Sciatic nerve (tissue), 2 donors: Measurements from ENCODE around the gene ADORA1. TPM values are rescaled to one million over a fixed set of nuclear protein-coding genes. Genes with fewer than 3 reads are reported as not detected.
A peak's percentile ranks its signal among the peaks of the same experiment; 100 is the strongest.

Source experiments
- ATAC-seq: fragments of 200-7000 bp; cut with Tn5 transposase; one replicate; pipeline ENCODE4 v1.9.1; 2020; ENCODE audit warnings: mild to moderate bottlenecking, moderate library complexity
- DNase-seq: peaks from one replicate; pipeline ENCODE4 v3.0.0-alpha.2; 2020; ENCODE audit warnings: low spot score
- intact Hi-C: fragments of 100-400 bp; cut with DNase I; formaldehyde crosslinking; loops from one replicate; pipeline ENCODE4 v1.14.2; 2022
- total RNA-seq: library from RNA; stranded (reverse); fragmentation: NEBNext Ultra II Directional; extraction: Animal tissue kit (Norgen Biotek cat#: 25700); gene quantifications from one replicate; pipeline ENCODE4 v1.2.1, GENCODE V29; 2021
- donor health status: DM: no; HTN: no; CAD: no.
- donor health status: DM: no; HTN: no; CAD: no.

ADORA1 gene
- total RNA-seq, 1 donor from 2014 or later = 1.8 TPM

DNA sequence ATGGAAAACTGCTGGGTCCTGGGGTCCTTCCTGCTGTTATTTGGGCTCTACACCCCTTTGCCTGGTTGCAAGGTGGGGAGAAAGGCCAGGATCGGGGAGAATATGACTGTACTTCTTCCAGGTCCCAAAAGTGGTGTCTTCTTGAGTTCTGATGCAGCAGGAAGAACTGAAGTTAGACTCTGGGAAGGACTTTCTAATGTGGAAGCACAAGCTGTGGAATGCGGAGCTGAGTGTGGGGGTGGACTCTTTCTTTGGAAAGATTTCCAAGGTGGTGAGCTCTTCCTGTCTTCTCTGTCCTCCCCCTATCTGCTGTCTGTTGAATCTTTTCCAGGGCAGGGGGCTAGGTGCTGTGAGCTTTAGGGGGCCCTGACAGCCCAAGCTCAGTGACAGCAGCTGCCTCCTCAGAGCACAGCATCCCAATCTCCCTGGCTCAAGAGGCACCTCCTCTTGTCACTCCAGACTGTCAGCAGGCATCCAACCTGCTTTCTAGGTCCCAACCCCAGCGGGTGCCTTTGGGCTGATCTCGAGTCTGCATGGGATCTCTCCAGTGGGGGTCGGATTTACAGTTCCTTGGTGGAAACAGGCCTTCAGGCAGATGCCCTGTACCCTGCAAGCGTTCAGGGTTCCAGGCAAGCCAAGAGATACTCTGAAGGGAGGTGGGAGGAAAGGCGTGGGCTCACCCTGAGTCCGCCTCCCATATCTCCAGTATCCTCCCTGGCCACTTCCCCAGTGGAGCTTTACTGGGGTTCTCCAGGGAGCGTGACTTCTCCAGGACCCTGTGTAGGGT, 23.2 kb downstream of the ADORA1 start:
- intact Hi-C loops = no loop called here
- ATAC-seq (no peak), DNase-seq (no peak)

DNA sequence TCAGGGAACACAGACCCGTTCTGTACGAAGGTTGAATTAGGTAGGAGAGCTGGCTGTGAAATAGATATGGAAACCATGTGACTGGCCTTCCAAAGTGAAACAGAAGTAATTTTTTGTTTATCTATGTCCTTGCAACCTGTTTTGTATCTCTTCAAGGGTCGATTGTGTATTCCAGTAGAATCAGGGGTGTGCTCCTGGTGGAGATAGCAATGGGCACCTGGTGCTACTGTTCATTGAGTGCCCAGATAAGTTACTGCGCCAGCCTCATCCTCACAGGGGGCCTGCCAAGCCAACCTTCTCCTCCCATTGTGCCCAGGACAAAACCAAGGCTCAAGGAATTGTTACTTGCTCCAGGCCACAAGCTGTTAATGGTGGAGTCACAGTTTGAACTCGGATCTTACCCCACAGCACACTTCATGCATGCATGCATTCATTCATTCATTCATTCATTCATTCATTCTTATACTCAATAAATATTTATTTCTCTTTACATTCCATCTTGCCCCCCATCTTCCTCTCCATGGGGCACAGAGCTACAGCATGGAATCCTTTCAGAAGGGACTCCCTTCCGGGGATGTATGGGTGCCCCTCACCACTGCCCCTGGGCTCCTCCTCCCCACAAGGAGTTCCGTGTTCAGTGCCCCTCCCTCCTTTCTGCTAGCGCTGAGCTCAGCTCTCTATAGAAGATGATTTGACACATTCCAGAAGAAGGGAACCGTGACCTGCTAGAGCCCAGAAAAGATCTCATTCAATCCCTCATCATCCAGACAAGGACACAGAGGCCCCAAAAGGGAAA, 24.0 kb downstream of the ADORA1 start:
- no peak for DNase-seq
- intact Hi-C loops = no loop called here
- ATAC-seq = no peak

DNA sequence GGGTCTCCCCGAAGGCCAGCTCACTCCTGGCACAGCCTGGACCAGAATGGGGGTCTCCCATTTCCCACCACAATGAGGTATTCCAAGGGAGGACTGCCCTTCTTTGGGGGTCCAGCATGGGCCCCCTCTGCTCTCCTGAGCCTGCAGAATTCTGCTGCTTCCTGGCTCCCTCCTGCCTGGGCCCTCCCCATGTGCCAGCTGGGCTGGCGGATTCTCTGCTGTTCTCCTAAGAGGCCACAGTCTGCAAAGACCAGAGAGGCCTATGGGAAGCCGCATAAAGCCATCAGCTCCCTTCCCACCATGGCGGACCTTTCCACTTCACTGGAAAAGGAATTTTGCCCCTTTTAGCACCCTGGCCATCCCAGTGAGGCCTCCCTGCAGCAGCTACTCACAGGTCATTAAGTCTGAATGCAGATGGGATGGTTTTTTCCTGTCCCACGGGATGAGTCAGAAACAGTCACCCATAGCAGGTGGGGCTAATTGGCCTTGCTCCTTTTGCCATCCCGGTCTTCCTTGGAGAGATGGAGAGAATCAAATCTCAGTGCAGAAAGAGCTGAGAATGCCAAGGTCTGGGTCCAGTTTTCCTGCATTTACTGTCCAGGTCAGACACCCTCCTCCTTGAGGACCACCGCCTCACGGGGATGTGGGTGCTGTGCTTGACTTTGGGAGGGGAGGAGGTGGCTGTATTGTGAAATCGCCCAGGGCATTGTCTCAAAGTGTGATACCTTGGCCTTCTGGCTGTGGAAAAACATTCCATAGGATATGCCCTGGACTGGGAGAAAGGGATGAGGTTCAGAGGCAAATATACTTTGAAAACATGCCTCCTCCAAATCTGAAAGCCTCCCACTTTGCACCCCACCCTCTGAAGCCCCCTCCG, 24.9 kb downstream of the ADORA1 start:
- ATAC-seq = no peak
- DNase-seq = no peak
- intact Hi-C loops = no loop called here

DNA sequence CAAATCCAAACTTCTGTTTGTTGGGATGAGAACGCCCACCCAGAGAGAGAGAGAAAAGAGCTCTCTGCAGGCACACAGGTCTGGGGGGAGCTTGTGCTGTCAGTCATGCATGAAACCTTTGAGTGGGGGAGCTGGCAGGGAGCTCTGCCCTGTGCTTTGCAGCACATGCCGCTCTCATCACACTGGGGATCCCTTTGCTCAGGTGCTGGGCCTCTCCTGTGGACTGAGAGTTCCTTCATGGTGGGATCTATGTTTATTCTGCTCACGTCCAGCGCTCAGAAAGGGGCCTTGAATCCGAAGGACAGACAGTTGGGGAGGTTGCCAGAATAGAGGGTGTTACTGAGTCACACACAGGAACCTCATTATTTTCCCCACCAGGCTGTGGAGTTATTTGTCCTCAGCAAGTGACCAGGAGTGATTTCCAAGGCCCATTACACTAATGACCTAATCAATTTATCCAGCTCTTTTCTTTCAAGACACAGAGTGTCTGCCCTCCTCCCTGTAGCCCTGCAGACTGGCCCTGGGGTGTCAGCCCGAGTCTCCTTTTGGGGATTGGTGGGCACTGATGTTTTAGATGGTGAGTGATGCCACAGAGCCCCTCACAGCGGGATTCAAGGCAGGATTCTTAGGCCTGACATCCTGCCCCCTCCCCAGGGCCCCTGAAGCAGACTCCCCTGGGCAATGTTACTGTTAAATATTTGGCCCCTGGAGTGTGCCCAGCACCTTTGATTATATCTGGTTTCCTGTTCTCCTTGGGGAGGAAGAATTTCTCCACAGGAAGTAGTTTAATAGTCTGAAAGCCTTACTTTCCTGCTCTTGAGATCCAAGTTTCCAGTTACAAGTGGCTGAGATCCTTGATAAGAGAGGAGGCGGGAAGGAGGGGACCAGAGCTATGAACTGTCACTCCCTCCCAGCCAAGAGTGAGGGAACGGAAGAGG, 25.8 kb downstream of the ADORA1 start:
- ATAC-seq = no peak
- intact Hi-C loops = no loop called here

DNA sequence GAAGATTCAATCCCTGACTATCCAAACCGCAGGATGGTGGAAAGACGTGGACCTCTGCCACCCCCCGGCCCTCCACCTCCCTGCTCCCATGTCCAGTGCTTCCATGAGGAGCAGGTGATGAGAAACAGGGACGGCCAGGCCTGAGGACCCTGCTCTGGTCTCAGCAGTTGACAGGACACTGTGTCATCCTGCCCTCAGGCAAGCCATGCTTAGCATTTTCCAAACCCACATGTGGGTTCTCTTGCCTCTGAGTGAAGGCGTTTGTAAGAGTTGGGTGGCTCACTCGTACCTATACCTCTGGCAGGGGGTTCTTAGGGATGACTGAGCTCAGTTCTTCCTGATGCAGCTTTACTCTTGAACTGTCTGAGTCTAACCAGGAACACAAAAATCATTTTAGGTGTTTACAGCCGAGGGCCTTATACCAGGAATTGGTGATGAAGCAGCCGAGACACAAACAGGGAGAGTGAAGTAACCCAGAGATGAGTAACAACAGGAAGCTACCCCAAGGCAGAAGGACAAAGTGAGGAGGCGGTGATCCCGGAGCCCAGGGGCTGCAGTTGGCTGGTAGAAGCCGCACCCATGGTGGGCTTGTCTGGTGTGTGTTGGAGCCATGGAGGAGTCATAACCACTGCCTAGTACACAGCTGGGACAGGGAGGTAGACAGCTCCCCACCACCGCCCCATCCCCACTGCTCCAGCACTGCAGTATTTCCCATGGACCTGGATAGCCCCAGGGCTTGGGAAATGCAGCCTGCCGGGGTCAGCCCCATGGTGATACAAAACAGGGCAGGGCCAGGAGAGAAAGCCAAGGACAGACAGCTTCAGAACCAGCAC, 26.7 kb downstream of the ADORA1 start:
- intact Hi-C loops = no loop called here
- peak; percentile 34 for ATAC-seq

More for the DNA sequence above, 25.8 kb downstream of the ADORA1 start:
- no peak for DNase-seq

DNA sequence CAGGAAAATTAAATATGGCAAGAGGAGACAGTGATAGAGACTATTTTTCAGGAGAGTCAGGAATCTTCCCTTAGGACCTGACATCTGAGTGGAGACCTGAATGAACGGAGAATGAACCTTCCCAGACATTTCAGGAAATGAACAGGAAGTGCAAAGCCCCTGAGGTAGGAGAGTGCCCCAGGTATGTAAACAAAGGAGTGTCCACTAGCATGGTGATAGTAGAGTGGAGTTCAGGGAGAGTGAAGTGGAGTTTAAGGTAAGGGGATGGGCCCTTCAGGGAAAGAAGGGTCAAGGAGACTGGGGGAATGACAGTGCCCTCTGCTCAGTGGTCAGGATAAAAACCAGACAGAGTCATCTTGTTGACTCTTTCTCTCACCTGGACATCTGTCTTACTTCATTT, 28.8 kb downstream of the ADORA1 start:
- no peak for ATAC-seq
- intact Hi-C loops = no loop called here
- no peak for DNase-seq

More for the DNA sequence above, 26.7 kb downstream of the ADORA1 start:
- no peak for DNase-seq

DNA sequence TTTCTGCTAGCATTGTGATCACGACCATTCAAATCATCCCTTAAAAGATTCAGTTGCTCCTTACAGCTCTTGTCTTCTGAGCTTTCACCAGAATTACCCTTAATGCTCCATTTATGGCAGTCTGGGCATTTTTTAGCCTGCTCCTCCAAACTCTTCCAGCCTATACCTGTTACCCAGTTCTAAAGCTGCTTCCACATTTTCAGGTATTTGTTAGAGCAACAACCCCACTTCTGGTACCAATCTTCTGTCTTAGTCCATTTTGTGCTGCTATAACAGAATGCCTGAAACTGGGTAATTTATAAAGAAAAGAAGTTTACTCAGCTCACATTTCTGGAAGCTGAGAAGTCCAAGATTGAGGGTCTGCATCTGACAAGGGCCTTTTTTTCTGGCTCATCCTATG, 30.9 kb downstream of the ADORA1 start:
- ATAC-seq (no peak), DNase-seq (no peak)
- intact Hi-C loops = no loop called here

DNA sequence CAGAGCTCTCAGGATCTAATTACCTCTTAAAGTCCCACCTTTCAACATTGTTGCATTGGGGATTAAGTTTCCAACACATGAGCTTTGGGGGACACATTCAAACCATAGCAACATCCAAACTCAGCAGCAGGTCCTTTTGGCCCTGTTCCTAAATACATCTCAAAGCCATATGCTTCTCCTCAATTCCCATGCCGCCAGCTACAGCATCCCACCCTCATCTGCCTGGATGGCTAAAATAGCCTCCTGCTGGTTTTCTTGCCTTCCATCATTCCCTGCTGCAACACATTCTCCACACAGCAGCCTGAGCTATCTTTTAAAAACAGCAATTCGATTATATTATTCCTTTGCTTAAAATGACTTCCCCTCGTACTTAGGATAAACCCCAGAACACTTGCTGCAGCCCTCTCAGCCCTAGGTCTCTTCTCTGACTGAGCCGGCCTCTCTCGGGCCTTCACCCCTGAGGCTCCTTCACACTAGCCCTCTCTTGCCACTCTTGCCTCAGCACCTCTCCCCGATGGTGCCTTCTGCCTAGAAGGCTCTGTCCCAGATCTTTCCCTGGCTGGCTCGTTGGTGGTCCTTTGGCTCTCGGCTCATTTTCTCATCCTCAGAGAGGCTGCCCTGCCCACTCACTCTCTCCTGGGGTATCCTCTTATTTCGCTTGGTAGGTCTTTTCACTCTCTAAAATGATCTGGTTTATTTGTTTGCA, 31.6 kb downstream of the ADORA1 start:
- intact Hi-C loops = no loop called here
- ATAC-seq (no peak), DNase-seq (no peak)

DNA sequence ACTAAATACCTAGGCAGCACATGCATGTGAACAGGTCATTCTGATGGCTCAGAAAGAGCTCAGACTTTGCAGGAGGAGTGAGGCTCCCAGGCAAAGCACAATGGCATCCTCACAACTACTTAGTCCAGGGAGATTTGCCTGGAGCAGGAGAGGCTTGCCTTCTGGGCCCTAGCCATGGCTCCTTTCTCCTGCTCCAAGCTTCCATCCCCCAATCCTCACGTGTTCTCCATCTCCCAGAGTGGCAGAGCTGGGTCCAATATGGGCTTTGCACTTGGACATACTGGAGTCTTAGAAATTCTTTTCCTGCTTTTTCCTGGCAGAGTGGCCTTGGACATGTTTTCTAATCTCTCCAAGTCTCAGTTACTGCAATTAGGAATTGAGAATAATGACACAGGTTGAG, 32.3 kb downstream of the ADORA1 start:
- intact Hi-C loops = no loop called here
- DNase-seq (no peak), ATAC-seq (no peak)

DNA sequence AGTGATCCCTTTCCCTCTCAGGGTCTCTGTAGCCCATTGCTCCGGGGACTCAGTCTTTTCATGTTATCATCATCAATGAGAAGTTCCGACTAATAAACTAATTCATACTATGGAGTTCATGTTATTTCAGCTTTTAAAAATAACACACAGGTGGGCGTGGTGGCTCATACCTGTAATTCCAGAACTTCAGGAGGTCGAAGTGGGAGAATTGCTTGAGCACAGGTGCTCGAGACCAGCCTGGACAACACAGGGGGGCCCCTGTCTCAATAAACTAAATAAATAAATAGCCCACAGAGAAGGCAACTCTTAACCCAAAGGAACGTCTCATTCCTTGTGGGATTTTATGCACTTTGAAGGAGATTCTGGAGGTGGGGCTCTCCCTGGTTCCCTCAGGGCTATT, 33.6 kb downstream of the ADORA1 start:
- ATAC-seq (no peak), DNase-seq (no peak)
- intact Hi-C loops = no loop called here

DNA sequence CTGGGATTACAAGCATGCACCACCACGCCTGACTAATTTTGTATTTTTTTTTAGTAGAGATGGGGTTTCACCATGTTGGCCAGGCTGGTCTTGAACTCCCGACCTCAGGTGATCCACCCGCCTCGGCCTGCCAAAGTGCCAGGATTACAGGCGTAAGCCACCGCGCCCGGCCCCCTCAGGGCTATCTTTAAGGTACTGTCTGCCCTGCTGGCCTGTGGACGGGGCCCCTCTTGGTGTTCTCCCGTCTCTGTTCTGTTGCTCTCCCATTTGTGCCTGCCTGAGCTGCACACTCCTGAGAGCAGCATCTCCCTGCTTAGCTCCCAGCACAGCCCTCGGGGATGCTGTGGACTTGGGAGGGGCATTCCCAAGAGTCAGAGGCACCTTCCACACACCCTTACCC, 34.2 kb downstream of the ADORA1 start:
- DNase-seq (no peak), ATAC-seq (no peak)
- intact Hi-C loops = no loop called here

DNA sequence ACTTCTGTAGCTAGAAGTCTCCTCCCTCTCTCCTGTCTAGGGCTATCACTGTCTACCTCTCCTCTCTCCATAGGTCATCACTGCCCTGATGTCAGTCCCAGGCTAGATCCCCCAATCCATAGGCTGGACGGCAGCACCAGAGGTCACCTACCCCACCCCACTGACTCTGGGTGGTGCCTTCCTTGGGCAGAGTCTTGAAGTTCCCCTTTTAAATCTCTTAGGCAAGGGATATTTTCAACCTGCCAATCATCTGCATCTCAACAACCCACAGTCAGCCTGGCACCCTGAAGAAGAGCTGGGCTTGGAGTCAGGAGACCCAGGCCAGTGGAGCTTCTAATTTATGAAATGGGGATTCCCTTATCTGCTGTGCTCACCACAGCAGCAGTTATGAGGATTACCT, 34.9 kb downstream of the ADORA1 start:
- intact Hi-C loops = no loop called here
- DNase-seq = no peak
- ATAC-seq = no peak

DNA sequence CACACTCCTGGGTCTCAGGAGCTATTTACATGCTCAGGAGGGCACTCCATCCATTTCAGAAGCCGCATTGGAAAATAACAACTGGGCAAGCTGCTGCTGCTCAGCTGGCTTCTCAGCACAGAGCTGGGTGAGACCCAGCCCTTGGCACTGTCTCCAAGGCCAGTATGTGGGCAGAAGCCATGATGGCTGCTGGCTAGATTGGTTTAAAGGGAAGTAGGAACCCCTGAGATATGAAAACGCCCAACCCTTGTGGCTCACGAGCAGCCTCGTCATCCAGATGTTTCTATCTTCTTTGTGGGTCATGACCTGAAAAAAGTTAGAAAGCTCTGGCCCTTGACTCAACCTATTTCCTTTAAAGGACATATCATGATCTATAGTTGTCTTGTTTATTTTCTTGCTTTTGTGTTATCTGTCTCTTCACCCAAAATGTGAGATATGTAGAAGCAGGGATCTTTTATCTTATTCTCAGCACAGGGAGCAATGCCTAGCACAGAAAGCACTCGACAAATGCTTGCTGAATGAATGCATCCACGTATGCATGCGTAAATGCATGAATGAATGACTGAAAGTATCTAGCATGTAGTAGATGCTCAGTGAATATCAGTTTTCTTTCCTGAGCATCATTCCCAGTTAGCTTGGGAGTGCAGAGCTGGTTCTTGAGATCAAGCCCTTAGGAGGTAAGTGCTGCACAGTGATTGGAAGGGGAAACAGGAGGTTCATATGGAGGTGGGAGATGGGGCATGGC, 36.5 kb downstream of the ADORA1 start:
- ATAC-seq = no peak
- intact Hi-C loops = no loop called here
- DNase-seq = no peak

DNA sequence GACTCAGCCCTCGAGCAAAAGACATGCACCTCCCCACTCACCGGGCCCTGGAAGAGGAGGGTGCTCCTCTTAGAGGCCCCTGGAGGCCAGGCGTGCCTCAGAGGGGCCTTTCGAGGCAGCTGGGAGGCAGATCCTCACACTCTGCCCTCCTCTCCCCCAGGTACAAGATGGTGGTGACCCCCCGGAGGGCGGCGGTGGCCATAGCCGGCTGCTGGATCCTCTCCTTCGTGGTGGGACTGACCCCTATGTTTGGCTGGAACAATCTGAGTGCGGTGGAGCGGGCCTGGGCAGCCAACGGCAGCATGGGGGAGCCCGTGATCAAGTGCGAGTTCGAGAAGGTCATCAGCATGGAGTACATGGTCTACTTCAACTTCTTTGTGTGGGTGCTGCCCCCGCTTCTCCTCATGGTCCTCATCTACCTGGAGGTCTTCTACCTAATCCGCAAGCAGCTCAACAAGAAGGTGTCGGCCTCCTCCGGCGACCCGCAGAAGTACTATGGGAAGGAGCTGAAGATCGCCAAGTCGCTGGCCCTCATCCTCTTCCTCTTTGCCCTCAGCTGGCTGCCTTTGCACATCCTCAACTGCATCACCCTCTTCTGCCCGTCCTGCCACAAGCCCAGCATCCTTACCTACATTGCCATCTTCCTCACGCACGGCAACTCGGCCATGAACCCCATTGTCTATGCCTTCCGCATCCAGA, 37.7 kb downstream of the ADORA1 start:
- intact Hi-C loops = no loop called here
- ATAC-seq = no peak
- DNase-seq = no peak

DNA sequence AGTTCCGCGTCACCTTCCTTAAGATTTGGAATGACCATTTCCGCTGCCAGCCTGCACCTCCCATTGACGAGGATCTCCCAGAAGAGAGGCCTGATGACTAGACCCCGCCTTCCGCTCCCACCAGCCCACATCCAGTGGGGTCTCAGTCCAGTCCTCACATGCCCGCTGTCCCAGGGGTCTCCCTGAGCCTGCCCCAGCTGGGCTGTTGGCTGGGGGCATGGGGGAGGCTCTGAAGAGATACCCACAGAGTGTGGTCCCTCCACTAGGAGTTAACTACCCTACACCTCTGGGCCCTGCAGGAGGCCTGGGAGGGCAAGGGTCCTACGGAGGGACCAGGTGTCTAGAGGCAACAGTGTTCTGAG, 38.3 kb downstream of the ADORA1 start:
- no peak for ATAC-seq
- DNase-seq = no peak
- intact Hi-C loops = no loop called here
